PFSK-1 (cell line): Measurements from ENCODE around the gene TTC12.

Experiments
- POLR2AphosphoS5 ChIP-seq: IDR thresholded peaks from 2 replicates; pipeline ENCODE4 v1.6.1; 2012; ENCODE audit warnings: low read depth, mild to moderate bottlenecking, control low read depth, low read length, moderate library complexity
- TF ChIP-seq, protein P1 (sequence below), 2 experiments: IDR thresholded peaks; 2 replicates each; pipeline versions ENCODE4 v1.6.1 to v1.8.0; 2011 to 2012; ENCODE audit warnings: low read depth in 2 of 2, low read length in 2 of 2, control low read depth in 1 of 2, inconsistent platforms in 1 of 2, mild to moderate bottlenecking in 1 of 2, moderate library complexity in 1 of 2; ENCODE audit not compliant: insufficient read depth in 1 of 2

DNA sequence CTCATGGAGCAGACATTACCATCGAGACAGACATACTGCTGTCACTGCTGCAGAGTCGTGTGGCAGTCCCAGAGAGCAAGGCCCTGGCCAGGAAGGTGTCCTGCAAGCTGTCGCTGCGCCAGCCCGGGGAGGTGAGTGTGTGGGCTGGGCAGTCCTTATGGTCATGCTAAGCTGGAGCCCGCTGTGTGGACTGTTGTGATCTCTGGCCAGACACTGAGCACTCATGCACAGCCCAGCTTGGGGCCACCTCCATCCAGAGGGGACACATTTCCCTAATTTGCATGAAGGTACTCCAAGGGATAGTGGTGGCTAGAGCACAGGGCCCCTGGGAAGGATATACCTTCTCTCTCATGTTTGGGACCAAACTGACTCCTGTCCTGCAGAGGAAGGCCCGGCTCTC lies 82.8 kb downstream of the TTC12 start:
- no peak for TF ChIP-seq POLR2AphosphoS5
- TF ChIP-seq, protein P1, sequence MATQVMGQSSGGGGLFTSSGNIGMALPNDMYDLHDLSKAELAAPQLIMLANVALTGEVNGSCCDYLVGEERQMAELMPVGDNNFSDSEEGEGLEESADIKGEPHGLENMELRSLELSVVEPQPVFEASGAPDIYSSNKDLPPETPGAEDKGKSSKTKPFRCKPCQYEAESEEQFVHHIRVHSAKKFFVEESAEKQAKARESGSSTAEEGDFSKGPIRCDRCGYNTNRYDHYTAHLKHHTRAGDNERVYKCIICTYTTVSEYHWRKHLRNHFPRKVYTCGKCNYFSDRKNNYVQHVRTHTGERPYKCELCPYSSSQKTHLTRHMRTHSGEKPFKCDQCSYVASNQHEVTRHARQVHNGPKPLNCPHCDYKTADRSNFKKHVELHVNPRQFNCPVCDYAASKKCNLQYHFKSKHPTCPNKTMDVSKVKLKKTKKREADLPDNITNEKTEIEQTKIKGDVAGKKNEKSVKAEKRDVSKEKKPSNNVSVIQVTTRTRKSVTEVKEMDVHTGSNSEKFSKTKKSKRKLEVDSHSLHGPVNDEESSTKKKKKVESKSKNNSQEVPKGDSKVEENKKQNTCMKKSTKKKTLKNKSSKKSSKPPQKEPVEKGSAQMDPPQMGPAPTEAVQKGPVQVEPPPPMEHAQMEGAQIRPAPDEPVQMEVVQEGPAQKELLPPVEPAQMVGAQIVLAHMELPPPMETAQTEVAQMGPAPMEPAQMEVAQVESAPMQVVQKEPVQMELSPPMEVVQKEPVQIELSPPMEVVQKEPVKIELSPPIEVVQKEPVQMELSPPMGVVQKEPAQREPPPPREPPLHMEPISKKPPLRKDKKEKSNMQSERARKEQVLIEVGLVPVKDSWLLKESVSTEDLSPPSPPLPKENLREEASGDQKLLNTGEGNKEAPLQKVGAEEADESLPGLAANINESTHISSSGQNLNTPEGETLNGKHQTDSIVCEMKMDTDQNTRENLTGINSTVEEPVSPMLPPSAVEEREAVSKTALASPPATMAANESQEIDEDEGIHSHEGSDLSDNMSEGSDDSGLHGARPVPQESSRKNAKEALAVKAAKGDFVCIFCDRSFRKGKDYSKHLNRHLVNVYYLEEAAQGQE (IDR thresholded peaks at IDR 0.05; ENCODE audit: insufficient read depth in 1 of 2, low read depth in 2 of 2, low read length in 2 of 2) = no peak
